ENCODE results near the gene LRFN4.
"Not testable (repeated sequence)": the region's sequence is repeated elsewhere in the genome, so short reads cannot be mapped to it uniquely, and the experiment has no call there.

LRFN4 gene

GRCh38 chr11:66815646-66816045 lies 41.2 kb upstream of the LRFN4 start:
- H3K27ac ChIP-seq = no peak overlapping the region
- H3K27me3 ChIP-seq (ENCODE audit: control insufficient read depth, insufficient read depth, low read length) = no peaks in the 10 kb centered on the region
- TF ChIP-seq, protein P1, sequence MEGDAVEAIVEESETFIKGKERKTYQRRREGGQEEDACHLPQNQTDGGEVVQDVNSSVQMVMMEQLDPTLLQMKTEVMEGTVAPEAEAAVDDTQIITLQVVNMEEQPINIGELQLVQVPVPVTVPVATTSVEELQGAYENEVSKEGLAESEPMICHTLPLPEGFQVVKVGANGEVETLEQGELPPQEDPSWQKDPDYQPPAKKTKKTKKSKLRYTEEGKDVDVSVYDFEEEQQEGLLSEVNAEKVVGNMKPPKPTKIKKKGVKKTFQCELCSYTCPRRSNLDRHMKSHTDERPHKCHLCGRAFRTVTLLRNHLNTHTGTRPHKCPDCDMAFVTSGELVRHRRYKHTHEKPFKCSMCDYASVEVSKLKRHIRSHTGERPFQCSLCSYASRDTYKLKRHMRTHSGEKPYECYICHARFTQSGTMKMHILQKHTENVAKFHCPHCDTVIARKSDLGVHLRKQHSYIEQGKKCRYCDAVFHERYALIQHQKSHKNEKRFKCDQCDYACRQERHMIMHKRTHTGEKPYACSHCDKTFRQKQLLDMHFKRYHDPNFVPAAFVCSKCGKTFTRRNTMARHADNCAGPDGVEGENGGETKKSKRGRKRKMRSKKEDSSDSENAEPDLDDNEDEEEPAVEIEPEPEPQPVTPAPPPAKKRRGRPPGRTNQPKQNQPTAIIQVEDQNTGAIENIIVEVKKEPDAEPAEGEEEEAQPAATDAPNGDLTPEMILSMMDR (IDR thresholded peaks at IDR 0.05) = no peak
- no peaks in the 10 kb centered on the region for H3K9me3 ChIP-seq (ENCODE audit: control insufficient read depth, low read length)
- H3K79me2 ChIP-seq = no peaks in the 10 kb centered on the region
- H3K36me3 ChIP-seq (ENCODE audit: control insufficient read depth, insufficient read depth, low read length) = no peaks in the 10 kb centered on the region
- H3K4me2 ChIP-seq (ENCODE audit: low read length) = no peak overlapping the region
- no peak overlapping the region for H2AFZ ChIP-seq
- H3K4me3 ChIP-seq (ENCODE audit: low read depth, low read length) = no peak overlapping the region
- H3K4me1 ChIP-seq = no peaks in the 10 kb centered on the region
- H3K9ac ChIP-seq = no peak overlapping the region

GRCh38 chr11:66818231-66818955 lies 38.5 kb upstream of the LRFN4 start:
- Histone ChIP-seq H3K4me1 (no peaks in the 10 kb centered on the region), H3K27me3 (ENCODE audit: control insufficient read depth, insufficient read depth, low read length) (no peaks in the 10 kb centered on the region), H3K4me2 (ENCODE audit: low read length) (no peak overlapping the region), H3K9ac (no peak overlapping the region), H2AFZ (no peak overlapping the region), H3K4me3 (ENCODE audit: low read depth, low read length) (no peak overlapping the region), H3K9me3 (ENCODE audit: control insufficient read depth, low read length) (no peaks in the 10 kb centered on the region), H3K79me2 (no peaks in the 10 kb centered on the region), H3K27ac (no peak overlapping the region), H3K36me3 (ENCODE audit: control insufficient read depth, insufficient read depth, low read length) (no peaks in the 10 kb centered on the region)
- TF ChIP-seq, protein P1 (IDR thresholded peaks at IDR 0.05) = no peak

GRCh38 chr11:66820381-66820780 lies 36.5 kb upstream of the LRFN4 start:
- Histone ChIP-seq H3K27me3 (ENCODE audit: control insufficient read depth, insufficient read depth, low read length) (no peaks in the 10 kb centered on the region), H3K79me2 (no peaks in the 10 kb centered on the region), H3K9me3 (ENCODE audit: control insufficient read depth, low read length) (no peaks in the 10 kb centered on the region), H3K27ac (no peak overlapping the region), H3K9ac (no peak overlapping the region), H3K36me3 (ENCODE audit: control insufficient read depth, insufficient read depth, low read length) (no peaks in the 10 kb centered on the region), H3K4me2 (ENCODE audit: low read length) (no peak overlapping the region), H2AFZ (no peak overlapping the region), H3K4me1 (no peaks in the 10 kb centered on the region), H3K4me3 (ENCODE audit: low read depth, low read length) (no peak overlapping the region)
- TF ChIP-seq, protein P1 (IDR thresholded peaks at IDR 0.05) = no peak

DNA sequence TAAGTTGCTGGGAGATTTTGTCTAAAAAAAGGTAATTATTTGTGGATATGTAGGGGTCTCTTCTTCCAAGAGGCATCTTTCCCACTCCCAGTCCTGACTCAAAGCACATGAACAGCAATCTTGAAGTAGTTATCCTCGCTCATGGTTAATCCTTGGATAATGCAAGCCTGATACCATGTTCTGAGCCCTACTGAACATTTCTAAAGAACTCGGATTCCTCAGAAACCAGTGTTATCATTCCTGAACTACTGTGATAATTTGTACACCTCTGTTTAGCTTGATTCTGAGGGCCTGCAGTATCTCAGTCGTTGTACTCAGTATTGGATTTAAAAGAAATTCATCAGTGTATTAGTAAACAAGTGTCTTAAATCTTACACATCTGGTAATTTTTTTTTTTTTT lies 36.0 kb upstream of the LRFN4 start:
- Histone ChIP-seq H3K4me1 (no peaks in the 10 kb centered on the region), H3K4me2 (ENCODE audit: low read length) (no peak overlapping the region), H3K9me3 (ENCODE audit: control insufficient read depth, low read length) (no peaks in the 10 kb centered on the region), H3K36me3 (ENCODE audit: control insufficient read depth, insufficient read depth, low read length) (no peaks in the 10 kb centered on the region), H3K4me3 (ENCODE audit: low read depth, low read length) (no peak overlapping the region), H2AFZ (no peak overlapping the region), H3K27ac (no peak overlapping the region), H3K9ac (no peak overlapping the region), H3K27me3 (ENCODE audit: control insufficient read depth, insufficient read depth, low read length) (no peaks in the 10 kb centered on the region), H3K79me2 (no peaks in the 10 kb centered on the region)
- TF ChIP-seq, protein P1 (IDR thresholded peaks at IDR 0.05) = no peak

DNA sequence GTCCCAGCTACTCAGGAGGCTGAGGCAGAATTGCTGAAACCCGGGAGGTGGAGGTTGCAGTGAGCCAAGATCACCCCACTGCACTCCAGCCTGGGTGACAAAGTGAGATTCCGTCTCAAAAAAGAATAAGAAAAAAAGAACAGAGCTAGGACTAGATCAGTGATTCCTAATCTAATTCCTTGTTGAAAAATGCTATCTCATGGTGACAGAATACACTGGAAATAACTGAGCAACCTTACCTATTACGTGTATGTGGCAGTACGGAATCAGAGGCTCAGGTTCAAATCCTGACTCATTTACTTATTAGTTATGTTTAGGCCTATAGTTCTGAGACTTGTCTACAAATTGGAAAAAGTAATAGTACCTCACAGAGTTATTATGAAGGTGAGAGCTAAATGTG lies 33.2 kb upstream of the LRFN4 start:
- Histone ChIP-seq H3K4me2 (ENCODE audit: low read length) (no peak overlapping the region), H3K9me3 (ENCODE audit: control insufficient read depth, low read length) (no peaks in the 10 kb centered on the region), H3K27me3 (ENCODE audit: control insufficient read depth, insufficient read depth, low read length) (no peaks in the 10 kb centered on the region), H3K36me3 (ENCODE audit: control insufficient read depth, insufficient read depth, low read length) (no peaks in the 10 kb centered on the region), H3K27ac (no peak overlapping the region), H3K9ac (no peak overlapping the region), H3K4me1 (no peaks in the 10 kb centered on the region), H3K79me2 (no peaks in the 10 kb centered on the region), H3K4me3 (ENCODE audit: low read depth, low read length) (no peak overlapping the region), H2AFZ (no peak overlapping the region)
- TF ChIP-seq, protein P1 (IDR thresholded peaks at IDR 0.05) = no peak

DNA sequence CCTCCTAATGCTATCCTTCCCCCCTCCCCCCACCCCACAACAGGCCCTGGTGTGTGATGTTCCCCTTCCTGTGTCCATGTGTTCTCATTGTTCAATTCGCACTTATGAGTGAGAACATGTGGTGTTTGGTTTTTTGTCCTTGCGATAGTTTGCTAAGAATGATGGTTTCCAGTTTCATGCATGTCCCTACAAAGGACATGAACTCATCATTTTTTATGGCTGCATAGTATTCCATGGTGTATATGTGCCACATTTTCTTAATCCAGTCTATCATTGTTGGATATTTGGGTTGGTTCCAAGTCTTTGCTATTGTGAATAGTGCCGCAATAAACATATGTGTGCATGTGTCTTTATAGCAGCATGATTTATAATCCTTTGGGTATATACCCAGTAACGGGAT lies 32.3 kb upstream of the LRFN4 start:
- H3K27ac ChIP-seq; H3K36me3 ChIP-seq (ENCODE audit: control insufficient read depth, insufficient read depth, low read length); H3K9me3 ChIP-seq (ENCODE audit: control insufficient read depth, low read length); H2AFZ ChIP-seq; H3K4me3 ChIP-seq (ENCODE audit: low read depth, low read length); H3K4me2 ChIP-seq (ENCODE audit: low read length); H3K4me1 ChIP-seq; H3K9ac ChIP-seq; H3K79me2 ChIP-seq; H3K27me3 ChIP-seq (ENCODE audit: control insufficient read depth, insufficient read depth, low read length): not testable (repeated sequence)
